ENCODE results near the gene EDC3.

- TF ChIP-seq, protein P1, sequence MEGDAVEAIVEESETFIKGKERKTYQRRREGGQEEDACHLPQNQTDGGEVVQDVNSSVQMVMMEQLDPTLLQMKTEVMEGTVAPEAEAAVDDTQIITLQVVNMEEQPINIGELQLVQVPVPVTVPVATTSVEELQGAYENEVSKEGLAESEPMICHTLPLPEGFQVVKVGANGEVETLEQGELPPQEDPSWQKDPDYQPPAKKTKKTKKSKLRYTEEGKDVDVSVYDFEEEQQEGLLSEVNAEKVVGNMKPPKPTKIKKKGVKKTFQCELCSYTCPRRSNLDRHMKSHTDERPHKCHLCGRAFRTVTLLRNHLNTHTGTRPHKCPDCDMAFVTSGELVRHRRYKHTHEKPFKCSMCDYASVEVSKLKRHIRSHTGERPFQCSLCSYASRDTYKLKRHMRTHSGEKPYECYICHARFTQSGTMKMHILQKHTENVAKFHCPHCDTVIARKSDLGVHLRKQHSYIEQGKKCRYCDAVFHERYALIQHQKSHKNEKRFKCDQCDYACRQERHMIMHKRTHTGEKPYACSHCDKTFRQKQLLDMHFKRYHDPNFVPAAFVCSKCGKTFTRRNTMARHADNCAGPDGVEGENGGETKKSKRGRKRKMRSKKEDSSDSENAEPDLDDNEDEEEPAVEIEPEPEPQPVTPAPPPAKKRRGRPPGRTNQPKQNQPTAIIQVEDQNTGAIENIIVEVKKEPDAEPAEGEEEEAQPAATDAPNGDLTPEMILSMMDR (IDR thresholded peaks at IDR 0.05), result no peak
- no peak for TF ChIP-seq PHF8 (IDR thresholded peaks at IDR 0.05; ENCODE audit: borderline replicate concordance, low read depth)
- TF ChIP-seq ESRRA (IDR thresholded peaks at IDR 0.05; ENCODE audit: borderline replicate concordance, low read length), result no peak
- no peak for TF ChIP-seq EP300 (IDR thresholded peaks at IDR 0.05)
- TF ChIP-seq USF2 (IDR thresholded peaks at IDR 0.05), result no peak
- no peak for TF ChIP-seq RFX5 (IDR thresholded peaks at IDR 0.05)
- no peak for TF ChIP-seq MYC (IDR thresholded peaks at IDR 0.05; ENCODE audit: borderline replicate concordance, low read length)
- TF ChIP-seq, protein P2, sequence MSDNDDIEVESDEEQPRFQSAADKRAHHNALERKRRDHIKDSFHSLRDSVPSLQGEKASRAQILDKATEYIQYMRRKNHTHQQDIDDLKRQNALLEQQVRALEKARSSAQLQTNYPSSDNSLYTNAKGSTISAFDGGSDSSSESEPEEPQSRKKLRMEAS (IDR thresholded peaks at IDR 0.05), result no peak
- TF ChIP-seq JUN (IDR thresholded peaks at IDR 0.05), result no peak
- no peak for TF ChIP-seq ATOH8 (CRISPR knock-in tag; IDR thresholded peaks at IDR 0.05; ENCODE audit: low read depth)
- no peak for TF ChIP-seq HDAC2 (IDR thresholded peaks at IDR 0.05)
- no peak for TF ChIP-seq EHF (CRISPR knock-in tag; IDR thresholded peaks at IDR 0.05)
Measured at GRCh38 chr15:74584779-74585178, 111.0 kb downstream of the EDC3 start.

Data from A549 (cell line).